NCI-H146 treated with DMSO at 0.1 percent for 48 hours (cell line): Measurements from ENCODE around the gene SFT2D1.

Source experiments
- DNase-seq: peaks from one replicate; lab custom pipeline; 2025; ENCODE audit not compliant: unreplicated experiment; lab: John Stamatoyannopoulos, UW

Gene SFT2D1

DNA sequence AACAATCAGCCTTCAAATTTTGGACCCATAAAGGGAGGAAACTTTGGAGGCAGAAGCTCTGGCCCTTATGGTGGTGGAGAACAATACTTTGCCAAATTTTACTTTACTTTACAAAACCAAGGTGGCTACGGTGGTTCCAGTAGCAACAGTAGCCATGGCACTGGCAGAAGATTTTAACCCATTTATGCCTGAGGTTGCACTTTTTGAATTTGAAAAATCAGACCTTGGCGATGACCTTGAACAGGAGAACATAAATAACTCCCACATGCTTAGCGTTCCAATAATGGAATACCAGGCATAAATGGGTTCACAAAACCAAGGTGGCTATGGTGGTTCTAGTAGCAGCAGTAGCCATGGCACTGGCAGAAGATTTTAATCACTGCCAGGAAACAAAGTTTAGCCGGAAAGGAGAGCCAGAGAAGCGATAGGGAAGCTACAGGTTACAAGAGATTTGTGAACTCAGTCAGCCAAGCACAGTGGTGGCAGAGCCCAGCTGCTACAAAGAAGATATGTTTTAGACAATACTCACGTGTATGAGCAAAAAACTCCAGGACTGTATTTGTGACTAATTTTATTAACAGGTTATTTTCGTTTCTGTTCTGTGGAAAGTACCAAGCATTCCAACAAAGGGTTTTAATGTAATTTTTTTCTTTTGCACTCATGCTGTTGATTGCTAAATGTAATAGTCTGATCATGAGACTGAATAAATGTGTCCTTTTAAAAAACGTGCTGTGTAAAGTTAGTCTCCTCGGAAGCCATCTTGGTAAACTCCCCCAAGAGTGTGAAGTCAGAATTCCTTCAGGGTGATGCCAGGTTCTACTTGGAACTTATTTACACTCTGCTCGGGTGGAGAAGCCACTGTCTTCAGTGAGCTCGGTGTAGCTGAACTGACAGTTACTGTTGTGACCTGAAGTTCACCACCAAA is 6.7 kb downstream of the SFT2D1 start:
- DNase-seq = no peak

DNA sequence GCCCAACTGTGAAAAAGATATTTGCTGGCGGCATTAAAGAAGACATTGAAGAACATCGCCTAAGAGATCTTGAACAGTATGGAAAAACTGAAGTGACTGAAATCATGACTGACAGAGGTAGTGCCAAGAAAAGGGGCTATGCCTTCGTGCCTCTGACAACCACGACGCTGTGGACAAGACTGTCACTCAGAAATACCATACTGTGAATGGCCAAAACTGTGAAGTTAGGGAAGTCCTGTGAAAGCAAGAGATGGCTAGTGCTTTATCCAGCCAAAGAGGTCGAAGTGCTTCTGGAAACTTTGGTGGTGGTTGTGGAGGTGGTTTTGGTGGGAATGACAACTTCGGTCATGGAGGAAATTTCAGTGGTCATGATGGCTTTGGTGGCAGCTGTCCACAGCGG is 7.5 kb downstream of the SFT2D1 start:
- DNase-seq = no peak

DNA sequence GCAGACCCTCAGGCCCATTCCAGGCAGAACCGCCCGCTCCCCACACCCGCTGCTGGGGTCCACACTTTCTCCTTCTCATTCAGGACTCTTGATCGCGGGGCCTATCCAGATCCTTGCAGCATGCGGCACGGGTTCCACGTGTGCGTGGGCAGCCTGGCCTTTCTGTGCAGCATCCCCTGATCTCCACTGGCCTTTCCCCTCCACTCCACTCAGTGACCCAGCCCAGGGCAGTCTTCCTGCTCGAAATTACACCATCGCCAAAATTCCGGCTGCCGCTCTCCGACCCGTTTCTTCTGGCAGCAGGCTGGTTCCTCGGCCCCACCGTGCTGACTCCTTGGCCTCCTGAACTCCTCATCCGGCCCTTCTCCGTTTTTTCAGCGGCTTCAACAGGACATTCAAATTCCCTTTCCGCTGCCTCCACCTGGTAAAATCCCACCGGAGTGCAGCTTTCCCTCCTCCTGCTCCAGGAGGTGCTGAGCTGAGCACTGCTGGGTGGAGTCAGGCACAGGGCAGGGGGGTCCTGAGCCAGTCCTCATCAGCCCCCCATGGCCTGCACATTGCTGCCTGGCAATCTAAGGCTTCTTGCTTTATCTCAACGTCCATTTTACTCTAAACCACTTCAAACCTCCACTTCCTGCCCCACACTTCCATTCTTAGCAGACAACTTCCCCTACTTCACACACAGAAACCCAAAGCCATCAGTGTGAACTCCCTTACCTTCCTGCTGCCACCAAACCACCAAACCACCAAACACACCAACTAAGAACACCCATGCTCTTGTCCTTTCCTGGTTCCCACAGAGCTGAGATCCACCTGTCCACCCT is 9.0 kb downstream of the SFT2D1 start:
- no peak for DNase-seq

DNA sequence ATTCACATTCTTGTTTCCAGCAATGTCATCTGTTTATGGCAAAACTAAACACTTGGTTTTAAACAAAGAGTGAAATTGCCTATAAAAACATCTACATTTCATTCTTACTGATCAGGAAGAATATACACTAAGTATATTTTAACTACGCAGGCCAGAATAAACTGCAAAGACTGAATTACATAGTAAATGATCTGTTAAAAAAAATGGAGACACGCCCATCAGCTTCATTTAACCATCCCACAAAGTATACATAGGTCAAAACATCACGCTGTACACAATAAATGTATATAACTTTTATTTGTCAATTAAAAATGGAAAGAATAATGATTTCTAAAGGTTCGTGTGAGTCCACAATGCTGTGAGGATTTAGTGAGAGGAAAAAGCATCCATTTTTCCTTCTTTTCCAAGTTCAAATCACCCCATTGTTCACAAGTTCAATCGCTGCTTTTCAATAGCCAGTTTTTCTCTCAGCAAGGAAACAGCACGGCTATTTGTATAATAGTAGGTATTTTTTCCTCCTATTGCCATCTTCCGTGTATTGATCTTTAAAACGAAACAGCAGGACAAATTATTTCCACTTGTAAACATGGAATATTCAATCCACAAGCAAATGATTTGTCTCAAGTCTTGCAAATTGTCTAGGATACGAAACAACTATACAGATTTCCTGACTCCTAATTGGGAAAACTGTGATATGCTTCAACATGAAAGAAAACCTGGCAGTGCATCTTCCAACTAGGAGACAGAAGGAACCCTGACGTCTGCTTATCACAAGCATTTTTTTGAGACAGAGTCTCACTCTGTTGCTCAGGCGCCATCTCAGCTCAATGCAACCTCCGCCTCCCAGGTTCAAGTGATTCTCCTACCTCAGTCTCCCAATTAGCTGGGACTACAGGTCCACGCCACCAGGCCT is 10.6 kb downstream of the SFT2D1 start:
- DNase-seq = no peak

DNA sequence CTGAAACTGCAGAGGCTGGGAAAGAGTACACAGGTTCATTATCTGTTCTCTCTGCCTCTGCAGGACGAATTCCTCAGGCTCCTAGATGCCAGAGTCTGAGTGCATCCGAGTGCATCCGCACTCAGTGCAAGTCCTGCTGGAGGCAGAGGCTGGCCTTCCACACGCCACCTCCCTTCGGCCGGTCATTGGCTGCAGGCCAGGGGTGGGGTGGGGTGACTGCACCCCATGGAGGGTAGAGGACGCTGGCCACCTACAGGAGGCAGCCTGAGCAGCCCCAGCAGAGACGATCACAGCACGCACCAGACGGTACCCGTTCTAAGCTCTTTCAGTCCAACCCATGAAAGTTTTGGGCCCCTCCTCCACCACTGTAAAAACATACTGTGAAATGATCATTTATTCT is 11.7 kb downstream of the SFT2D1 start:
- DNase-seq = no peak

DNA sequence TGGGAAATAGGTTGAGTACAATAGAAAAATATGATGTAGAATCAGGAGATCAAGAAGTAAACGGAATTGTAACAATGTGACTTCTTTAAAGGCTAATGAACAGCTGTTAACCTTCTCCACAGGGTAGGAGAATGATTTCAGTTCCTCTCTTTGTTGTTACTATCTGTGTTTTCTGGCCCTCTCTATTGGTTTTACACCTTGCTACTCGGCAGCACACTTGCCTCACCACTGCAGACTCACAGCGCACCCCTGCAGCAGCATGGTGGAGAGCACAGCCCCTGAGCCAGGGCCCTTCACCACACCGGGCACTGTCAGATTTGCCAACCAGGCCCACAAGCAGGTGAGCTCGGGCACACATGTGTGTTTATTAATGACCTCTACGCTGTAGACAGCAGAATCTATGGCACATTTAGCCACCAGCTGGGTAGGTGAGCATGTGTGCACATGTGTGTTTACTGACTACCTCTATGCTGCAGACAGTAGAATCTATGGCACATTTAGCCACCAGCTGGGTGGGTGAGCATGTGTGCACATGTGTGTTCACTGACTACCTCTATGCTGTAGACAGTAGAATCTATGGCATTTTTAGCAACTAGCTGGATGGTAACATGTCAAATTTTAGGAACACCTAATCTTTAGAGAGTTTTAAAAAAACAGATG is 16.8 kb downstream of the SFT2D1 start:
- DNase-seq = no peak

DNA sequence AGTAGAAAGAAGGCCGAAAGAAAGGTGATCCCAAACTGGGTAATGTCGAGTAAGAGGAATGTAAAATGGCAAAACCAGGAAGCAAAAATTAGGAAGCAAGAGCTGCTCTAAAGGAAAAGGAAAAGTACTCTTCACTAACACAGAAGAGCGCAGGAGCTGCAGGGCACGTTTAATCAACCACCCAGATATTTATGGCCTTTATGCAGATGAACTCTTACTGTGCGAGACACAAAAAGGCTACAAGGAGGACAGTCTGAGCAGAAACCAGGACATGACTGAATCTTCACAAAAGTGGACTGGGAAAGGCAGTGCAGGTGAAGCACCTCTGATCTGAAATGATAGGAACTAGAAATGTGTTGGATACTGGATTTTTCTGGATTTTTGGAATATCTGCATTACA is 18.9 kb downstream of the SFT2D1 start:
- DNase-seq = no peak

DNA sequence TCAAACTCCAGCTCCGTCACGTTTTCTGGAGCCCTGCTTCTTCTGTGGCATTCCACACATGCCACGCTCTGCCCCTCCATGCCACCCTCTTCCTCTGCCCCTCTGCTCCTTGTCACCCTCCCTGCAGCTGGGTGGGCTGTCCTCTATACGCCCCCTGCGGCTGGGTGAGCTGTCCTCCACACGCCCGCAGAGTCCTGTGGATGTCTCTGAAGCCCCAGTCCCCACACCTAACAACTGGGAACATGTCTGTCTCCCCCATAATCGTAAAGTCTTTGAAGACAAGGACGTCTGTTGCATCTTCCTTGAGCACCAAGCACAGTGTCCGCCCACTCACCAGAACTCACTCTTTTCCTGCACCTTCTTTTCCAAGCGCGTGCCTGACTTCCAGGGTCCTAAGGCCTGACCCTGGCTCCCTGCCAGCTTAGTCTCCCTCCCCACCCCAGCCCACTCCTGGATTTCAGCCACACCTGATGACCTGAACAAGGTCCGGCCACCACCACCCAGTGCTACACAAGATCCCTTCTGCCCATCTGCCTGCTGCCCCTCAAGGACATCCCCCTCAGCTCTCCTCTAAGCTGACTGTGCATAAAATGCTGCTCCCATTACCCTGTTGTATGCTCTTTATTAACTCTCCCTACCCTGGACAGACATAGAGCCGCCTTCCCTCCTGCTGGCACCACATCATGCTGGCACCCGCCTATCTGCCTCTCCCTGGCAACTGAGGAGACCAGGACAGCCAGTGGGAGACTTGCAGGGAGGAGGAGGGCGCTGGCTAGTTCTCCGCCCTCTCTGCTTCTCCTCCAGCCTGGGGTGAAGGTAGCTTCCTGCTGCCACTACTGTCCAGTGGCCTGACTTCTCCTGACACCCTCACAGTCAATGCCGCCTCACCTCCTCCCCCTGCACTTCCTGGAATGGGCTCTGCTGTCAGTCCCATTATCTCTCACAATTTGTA is 23.4 kb downstream of the SFT2D1 start:
- no peak for DNase-seq

DNA sequence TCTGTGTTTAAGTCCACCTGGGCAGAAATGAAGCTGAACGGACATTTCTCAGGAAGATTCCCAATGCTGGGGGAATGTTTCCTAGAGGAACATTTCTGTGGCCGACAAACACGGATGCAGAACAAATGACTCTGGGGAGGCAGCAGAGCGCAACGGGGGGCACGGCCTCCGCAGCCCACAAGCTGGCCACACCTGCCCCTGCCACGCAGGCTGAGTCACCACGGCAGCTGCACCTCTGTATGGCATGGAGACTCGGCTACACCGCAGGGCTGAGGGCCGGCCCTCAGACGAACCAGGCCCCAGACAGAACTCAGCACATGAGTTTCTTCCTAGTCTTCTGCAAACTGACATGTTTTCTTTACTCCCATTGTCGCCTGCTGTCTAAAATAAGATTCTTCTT is 24.1 kb downstream of the SFT2D1 start:
- DNase-seq = no peak

DNA sequence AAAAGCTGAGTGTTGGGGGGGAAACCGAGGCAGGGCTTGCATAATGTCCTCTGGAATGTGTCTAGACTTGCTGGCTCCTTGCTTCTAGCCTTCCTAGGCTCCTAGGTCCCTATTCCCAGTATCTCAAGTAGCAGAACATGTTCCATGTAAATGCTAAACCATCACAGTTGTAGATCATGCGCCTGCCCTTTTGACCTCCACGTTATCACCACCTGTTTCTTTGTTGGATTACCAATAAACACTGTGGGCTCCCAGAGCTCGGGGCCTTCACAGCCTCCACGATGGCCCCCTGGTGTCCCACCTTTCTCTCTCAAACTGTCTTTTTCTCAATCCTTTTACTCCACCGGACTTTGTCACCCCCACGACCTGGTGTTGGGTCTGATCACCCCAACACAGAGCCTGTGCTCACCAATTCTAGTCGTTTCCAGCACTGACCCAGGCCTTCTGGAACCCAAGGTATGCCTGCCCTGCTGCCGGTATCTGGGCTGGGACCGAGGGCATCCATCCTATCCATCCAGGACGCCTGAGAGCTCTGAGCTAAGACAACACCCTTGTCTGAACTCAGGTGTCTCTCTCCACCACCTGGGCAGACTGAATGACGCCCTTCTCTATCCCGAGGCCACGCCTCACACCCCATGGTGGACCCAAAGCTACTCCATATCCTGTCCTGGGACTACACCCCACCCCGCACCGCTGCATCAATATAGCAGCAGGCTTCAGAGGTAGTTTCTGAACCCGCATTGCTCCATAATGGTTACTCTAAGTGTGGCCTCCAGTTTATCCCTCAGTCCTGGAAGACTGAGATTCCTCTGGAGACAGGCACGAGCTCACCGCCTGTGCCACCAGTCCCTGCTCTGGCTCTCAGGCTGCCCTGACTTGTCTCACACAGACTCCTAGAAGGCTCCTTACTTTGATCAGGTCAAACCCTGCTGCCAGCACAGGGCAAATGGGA is 24.8 kb downstream of the SFT2D1 start:
- no peak for DNase-seq

DNA sequence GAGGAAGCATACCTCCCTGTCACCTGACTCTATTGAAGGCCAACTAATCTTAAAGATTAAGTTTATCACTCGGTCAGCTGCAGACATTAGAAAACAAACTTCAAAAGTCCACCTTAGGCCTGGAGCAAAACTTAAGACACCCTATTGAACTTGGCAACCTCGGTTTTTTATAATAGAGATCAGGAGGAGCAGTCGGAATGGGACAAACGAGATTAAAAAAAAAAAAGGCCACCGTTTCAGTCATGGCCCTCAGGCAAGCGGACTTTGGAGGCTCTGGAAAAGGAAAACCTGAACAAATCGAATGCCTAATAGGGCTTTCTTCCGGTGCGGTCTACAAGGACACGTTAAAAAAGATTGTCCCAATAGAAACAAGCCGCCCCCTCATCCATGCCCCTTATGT is 26.9 kb downstream of the SFT2D1 start:
- no peak for DNase-seq

DNA sequence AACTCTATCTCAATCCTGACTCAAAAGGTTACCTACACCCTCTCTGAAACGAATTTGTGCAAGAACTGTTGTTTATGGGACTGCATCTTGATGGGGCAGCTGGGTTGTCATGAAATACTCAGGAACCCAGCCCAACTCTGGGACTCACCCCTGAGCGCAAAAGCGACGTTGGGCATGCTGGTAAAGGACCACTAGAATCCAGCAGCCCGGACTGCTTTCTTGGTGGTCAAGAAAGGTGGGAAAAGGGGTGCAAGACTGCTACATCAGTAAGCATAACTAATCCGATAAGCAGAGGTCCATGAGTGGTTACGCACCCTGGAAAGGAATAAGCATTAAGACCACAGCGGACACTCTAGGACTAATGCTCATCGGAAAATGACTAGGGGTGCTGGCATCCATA is 27.9 kb downstream of the SFT2D1 start:
- no peak for DNase-seq

DNA sequence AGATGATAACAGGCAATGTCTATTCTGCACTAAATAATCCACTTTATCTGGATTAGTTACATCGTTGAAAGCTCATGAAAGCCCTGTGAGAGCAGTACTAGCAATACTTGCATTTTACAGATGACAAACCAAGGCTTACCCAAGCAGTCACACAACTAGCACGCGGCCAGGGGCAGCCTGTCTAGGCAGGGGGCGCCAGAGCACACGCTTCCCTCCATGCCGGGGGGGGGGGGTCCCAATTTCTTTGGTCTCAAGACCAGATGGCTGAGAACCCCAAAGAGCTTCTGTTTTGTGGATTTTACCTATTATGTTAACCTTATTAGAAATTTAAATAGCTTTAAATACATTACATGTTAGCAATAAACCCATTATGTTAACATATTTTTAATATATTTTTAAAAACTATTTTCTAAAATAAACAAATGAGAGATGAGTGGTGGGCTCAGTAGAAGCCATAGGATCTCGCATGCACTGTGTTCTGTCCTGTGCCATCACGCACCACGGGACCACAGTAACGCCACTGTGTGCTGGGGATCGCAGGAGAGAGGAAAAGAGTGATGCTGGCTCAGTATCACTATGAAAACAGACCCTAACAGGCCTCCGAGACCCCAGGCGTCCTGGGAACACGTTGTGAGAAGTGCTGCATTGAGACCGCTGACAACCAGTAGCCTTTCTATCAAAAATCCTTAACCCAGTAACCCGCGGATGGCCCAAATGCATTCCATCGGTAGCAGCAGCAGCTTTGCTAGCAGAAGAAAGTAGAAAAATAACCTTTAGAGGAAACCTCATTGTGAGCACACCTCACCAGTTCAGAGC is 28.9 kb downstream of the SFT2D1 start:
- DNase-seq = no peak

DNA sequence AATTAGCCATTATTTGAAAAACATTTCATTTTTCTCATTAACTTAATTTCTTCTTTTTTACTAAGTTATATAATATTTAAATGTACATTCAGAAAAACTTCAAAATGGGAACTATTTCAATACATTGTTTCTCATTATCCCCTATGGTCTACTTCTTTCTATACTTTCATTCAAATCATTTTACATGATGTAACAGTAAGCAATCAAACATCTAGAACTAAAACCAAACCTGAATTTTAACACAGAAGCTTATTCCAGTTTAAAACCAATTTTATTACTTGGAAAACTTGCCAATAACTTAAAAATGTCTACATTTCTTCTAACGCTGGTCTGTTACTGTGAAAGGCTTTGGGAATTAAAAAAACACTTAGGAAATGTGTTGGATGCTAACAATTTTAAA is 29.5 kb downstream of the SFT2D1 start:
- DNase-seq = no peak

DNA sequence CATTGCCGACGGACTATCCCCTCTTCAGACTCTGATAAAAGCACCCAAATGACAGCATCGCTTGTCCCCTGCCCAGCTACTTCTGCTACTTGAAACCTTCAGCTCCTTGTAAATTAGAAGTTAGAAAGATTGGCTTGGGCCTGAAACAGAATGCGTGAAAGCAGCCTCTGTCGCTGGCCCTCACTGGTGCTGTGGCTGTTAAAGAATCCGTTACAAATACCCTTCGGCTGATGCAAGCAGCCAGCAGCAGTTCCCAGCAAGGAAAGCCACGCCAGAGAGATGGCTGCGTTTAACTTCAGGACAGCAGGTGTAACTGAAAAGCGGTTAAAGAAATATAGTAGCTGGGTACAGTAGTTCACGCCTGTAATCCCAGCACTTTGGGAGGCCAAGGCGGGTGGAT is 31.7 kb downstream of the SFT2D1 start:
- DNase-seq = no peak

DNA sequence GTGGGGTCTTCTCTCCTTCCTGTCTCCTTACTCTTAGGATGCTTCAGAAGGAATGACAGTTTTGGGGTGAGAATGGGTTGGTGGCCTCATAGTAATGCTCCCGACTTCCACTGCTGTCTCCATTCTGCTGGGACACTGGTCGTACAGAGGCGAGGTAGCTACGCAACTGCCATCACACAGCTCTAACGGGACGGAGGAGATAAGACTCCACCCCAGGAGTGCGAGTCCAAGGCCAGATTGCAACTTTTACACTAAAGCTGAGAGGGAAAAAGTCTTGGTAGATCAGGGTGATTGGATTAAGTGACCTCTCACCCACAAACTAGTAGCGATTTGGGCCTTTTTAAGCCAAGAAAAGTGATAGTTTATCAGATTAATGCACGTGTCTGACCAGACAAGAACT is 32.4 kb downstream of the SFT2D1 start:
- DNase-seq = no peak

DNA sequence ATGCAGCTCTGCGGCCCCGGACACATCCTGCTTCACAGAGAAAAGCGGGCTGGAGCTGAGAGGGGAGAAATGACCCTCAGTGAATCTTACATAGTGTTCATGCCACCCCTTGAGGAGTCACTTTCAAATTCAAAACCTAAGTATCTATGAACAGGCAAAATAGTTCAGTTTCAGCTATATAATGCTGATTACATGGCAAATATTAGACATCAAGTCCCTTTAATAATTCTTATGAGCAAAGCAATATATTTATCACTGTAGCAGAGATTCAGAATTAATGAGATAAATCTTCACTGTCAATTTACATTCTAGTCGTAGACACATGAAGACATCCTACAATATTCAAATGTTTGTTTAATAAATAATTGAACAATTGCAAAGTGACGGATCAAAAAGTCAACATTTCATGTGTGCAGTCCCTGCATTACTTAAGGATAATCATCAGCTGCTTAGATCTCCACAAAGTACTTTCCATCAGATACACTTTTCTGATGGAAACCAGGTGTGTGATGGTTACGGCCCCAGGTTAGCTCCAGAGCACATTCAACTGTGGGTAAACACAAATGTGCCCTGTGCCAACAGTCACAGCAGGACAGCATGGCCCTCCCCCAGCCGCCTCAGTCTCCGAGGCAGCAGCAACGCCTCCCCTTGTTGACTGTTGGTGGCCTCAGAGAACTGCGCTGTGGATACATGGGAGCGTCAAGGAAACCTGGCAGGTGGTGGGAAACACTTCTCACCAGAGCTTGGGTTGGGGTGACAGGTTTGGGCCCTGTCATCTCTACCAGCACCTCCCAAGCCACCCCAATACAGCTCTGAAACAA is 33.4 kb downstream of the SFT2D1 start:
- peak; percentile 97 for DNase-seq
